Peyer's patch (tissue), 4 donors: ENCODE results near the gene INPP5A.

Experiments
- POLR2A ChIP-seq, 2 donors: fragments of 450-650 bp; IDR thresholded peaks; one replicate each; pipeline ENCODE4 v1.5.1; 2017; ENCODE audit warnings: antibody characterized with exemption in 2 of 2, mild to moderate bottlenecking in 2 of 2, moderate library complexity in 2 of 2
- TF ChIP-seq, protein P1 (sequence below), 6 experiments: fragments of 450-650 bp in 4 of 6; fragments of 200-600 bp in 2 of 6; sonication (generic) in 1 of 6; IDR thresholded peaks; one replicate each; pipeline ENCODE4 v1.5.1; 2017 to 2019; ENCODE audit warnings: antibody characterized with exemption in 6 of 6, mild to moderate bottlenecking in 3 of 6, moderate library complexity in 1 of 6

DNA sequence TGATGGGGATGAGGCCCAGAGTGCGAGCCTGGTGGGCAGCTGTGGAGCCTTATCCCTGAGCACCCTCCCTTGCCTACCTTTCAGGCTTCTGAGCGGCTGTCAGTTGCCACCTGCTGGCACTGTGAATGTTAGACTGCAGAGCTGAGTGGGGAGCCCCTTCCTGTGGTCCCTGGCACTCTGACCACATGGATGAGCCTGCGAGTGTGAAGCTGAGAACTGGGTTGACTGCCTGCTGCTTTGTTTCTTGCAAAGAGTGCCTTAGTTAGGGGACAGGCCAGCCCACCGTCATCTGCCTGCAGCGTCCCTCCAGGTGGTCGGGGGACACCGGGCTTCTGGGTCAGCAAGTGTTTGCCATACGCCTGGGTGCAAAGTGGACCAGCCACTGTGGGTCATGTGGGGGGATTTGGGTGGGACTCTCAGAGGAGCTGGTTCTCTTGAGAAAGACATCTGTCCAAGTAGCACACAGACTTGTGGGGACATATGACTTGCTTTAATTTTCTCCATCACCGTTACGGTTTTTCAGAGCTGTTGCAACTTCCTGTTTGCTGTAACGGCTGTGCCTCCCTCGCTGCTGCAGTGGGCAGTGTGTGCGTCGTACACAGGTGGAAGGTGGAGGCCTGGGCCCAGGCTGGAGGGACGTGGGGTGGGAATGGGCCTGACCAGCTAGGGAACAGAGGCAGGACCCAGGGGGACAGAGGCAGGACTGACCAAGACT lies 13.7 kb downstream of the INPP5A start:
- TF ChIP-seq POLR2A (IDR thresholded peaks at IDR 0.05): no peak
- TF ChIP-seq, protein P1, sequence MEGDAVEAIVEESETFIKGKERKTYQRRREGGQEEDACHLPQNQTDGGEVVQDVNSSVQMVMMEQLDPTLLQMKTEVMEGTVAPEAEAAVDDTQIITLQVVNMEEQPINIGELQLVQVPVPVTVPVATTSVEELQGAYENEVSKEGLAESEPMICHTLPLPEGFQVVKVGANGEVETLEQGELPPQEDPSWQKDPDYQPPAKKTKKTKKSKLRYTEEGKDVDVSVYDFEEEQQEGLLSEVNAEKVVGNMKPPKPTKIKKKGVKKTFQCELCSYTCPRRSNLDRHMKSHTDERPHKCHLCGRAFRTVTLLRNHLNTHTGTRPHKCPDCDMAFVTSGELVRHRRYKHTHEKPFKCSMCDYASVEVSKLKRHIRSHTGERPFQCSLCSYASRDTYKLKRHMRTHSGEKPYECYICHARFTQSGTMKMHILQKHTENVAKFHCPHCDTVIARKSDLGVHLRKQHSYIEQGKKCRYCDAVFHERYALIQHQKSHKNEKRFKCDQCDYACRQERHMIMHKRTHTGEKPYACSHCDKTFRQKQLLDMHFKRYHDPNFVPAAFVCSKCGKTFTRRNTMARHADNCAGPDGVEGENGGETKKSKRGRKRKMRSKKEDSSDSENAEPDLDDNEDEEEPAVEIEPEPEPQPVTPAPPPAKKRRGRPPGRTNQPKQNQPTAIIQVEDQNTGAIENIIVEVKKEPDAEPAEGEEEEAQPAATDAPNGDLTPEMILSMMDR (IDR thresholded peaks at IDR 0.05): no peak
